ENCODE data around the gene S100A12.

Gene S100A12

GRCh38 chr1:153343811-153344717 is 31.4 kb downstream of the S100A12 start:
- H3K4me3 Mint-ChIP-seq, result no peak overlapping the region
- H3K27me3 Mint-ChIP-seq (ENCODE audit: low read depth), result peaks cover 56% of the 10 kb centered on the region
- no peak overlapping the region for H3K27ac Mint-ChIP-seq
- peaks cover 5% of the 10 kb centered on the region for H3K4me1 Mint-ChIP-seq
- no peaks in the 10 kb centered on the region for H3K36me3 Mint-ChIP-seq (ENCODE audit: low read depth)
- TF ChIP-seq, protein P1, sequence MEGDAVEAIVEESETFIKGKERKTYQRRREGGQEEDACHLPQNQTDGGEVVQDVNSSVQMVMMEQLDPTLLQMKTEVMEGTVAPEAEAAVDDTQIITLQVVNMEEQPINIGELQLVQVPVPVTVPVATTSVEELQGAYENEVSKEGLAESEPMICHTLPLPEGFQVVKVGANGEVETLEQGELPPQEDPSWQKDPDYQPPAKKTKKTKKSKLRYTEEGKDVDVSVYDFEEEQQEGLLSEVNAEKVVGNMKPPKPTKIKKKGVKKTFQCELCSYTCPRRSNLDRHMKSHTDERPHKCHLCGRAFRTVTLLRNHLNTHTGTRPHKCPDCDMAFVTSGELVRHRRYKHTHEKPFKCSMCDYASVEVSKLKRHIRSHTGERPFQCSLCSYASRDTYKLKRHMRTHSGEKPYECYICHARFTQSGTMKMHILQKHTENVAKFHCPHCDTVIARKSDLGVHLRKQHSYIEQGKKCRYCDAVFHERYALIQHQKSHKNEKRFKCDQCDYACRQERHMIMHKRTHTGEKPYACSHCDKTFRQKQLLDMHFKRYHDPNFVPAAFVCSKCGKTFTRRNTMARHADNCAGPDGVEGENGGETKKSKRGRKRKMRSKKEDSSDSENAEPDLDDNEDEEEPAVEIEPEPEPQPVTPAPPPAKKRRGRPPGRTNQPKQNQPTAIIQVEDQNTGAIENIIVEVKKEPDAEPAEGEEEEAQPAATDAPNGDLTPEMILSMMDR (IDR thresholded peaks at IDR 0.05; ENCODE audit: unreplicated experiment in 3 of 3), result no peak
- no peaks in the 10 kb centered on the region for H3K9me3 Mint-ChIP-seq

DNA sequence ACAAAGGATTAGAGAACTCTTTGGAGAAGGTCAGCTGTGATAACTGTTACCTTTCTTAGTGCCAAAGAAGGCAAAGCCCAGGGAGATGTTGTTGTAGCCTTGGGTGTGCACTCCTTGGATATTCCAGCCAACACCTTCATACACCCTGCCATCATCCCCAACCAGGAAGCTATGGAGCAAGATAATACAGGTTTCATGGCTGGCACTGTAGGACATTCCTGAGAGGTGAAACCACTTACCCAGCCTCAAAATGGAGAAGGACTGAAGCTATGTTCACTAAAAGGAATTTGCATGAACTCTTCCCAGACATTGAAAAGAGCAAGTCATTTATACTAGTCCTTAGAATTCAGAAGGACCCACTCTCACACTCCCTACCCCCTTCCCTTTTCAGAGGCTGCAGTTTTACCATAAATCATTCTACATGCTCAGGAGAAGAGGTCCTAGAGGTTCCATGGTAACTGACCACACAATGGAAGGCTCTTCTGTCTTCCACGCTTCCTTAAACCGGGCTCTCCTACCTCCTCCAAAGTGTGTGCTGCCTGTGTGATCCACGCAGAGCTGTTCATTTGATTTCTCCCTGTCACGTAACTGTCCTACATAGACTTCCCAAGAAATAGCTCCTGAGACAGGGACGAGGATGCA is 32.3 kb downstream of the S100A12 start:
- TF ChIP-seq, protein P1 (IDR thresholded peaks at IDR 0.05; ENCODE audit: unreplicated experiment in 3 of 3), result no peak
- Mint-ChIP-seq H3K4me3 (no peak overlapping the region), H3K27ac (no peak overlapping the region)

GRCh38 chr1:153342178-153342577 is 33.2 kb downstream of the S100A12 start:
- TF ChIP-seq, protein P1 (IDR thresholded peaks at IDR 0.05; ENCODE audit: unreplicated experiment in 3 of 3), result no peak
- Mint-ChIP-seq H3K4me3 (no peak overlapping the region), H3K27me3 (ENCODE audit: low read depth) (peaks cover 42% of the 10 kb centered on the region), H3K9me3 (peaks cover 3% of the 10 kb centered on the region), H3K27ac (no peak overlapping the region), H3K36me3 (ENCODE audit: low read depth) (no peaks in the 10 kb centered on the region), H3K4me1 (peaks cover 5% of the 10 kb centered on the region)

More for the DNA sequence above, 32.3 kb downstream of the S100A12 start:
- peaks cover 51% of the 10 kb centered on the region for H3K27me3 Mint-ChIP-seq (ENCODE audit: low read depth)
- H3K4me1 Mint-ChIP-seq, result peaks cover 5% of the 10 kb centered on the region
- no peaks in the 10 kb centered on the region for H3K36me3 Mint-ChIP-seq (ENCODE audit: low read depth)
- peaks cover 3% of the 10 kb centered on the region for H3K9me3 Mint-ChIP-seq

- no peak overlapping the region for H3K27ac Mint-ChIP-seq
Observed at GRCh38 chr1:153341431-153341934, 33.9 kb downstream of the S100A12 start.

DNA sequence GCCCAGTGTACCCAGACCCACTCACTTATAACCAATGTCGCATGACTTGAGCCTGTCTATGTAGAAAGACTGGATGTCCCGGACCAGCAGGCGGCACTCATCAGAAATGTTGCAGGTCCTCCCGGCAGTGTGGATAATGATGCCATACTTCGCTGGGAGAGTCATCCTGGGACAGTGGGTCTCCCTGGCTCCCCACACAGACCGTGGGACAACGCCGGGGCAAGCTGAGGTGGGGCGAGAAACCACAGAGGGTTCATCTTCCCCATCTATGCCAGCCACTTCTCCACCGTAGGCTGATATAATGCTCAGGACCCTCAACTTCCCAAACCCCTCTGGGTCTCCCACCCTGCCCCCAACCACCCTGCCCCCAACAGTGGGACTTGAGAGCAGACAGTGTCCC is 35.1 kb downstream of the S100A12 start:
- peaks cover 32% of the 10 kb centered on the region for H3K27me3 Mint-ChIP-seq (ENCODE audit: low read depth)
- H3K4me1 Mint-ChIP-seq, result peaks cover 5% of the 10 kb centered on the region
- H3K27ac Mint-ChIP-seq, result no peak overlapping the region
- H3K36me3 Mint-ChIP-seq (ENCODE audit: low read depth), result no peaks in the 10 kb centered on the region
- TF ChIP-seq, protein P1 (IDR thresholded peaks at IDR 0.05; ENCODE audit: unreplicated experiment in 3 of 3), result no peak
- H3K9me3 Mint-ChIP-seq, result peaks cover 3% of the 10 kb centered on the region
- no peak overlapping the region for H3K4me3 Mint-ChIP-seq

More at GRCh38 chr1:153341431-153341934, 33.9 kb downstream of the S100A12 start:
- Mint-ChIP-seq H3K4me1 (peaks cover 5% of the 10 kb centered on the region), H3K9me3 (peaks cover 3% of the 10 kb centered on the region), H3K4me3 (no peak overlapping the region), H3K27me3 (ENCODE audit: low read depth) (peaks cover 39% of the 10 kb centered on the region), H3K36me3 (ENCODE audit: low read depth) (no peaks in the 10 kb centered on the region)
- TF ChIP-seq, protein P1 (IDR thresholded peaks at IDR 0.05; ENCODE audit: unreplicated experiment in 3 of 3), result no peak

All from nephron (organoid).